ENCODE results near the gene SANBR.

Gene SANBR

GRCh38 chr2:61090386-61090921 lies 24.8 kb downstream of the SANBR start:
- no peak for DNase-seq (ENCODE audit: low spot score)

- DNase-seq (ENCODE audit: low spot score) = no peak
Measured at GRCh38 chr2:61091485-61091884, 25.8 kb downstream of the SANBR start.

- DNase-seq (ENCODE audit: low spot score) = no peak
Measured at GRCh38 chr2:61096438-61096837, 30.8 kb downstream of the SANBR start.

- DNase-seq (ENCODE audit: low spot score) = no peak
Measured at GRCh38 chr2:61100801-61101200, 35.1 kb downstream of the SANBR start.

- no peak for DNase-seq (ENCODE audit: low spot score)
Measured at GRCh38 chr2:61109291-61109690, 43.6 kb downstream of the SANBR start.

- DNase-seq (ENCODE audit: low spot score) = no peak
Measured at GRCh38 chr2:61111708-61112107, 46.0 kb downstream of the SANBR start.

- no peak for DNase-seq (ENCODE audit: low spot score)
Measured at GRCh38 chr2:61114147-61114546, 48.5 kb downstream of the SANBR start.

Data from putamen (tissue), 1 donor.